ENCODE results near the gene SDC1. TPM values are rescaled to one million over a fixed set of nuclear protein-coding genes. Genes with fewer than 3 reads are reported as not detected.
A peak's percentile ranks its signal among the peaks of the same experiment; 100 is the strongest.
"Not testable (repeated sequence)": the region's sequence is repeated elsewhere in the genome, so short reads cannot be mapped to it uniquely, and the experiment has no call there.

Gene SDC1
- total and polyA plus RNA-seq, 2 donors from 2014 or later = 206 to 266 TPM

- Histone ChIP-seq H3K4me1 (ENCODE audit: control insufficient read depth in 2 of 3, insufficient read depth in 2 of 3, low read depth in 1 of 3, low read length in 3 of 3) (peaks cover 2 to 29% (median 19%) of the 10 kb centered on the region in 3 donors), H3K4me3 (ENCODE audit: low read length in 3 of 3) (no peak overlapping the region), H3K9ac (ENCODE audit: low read length in 3 of 3) (no peak overlapping the region), H3K9me3 (ENCODE audit: control insufficient read depth in 2 of 3, insufficient read depth in 1 of 3, low read length in 3 of 3) (no peaks in the 10 kb centered on the region), H3K27me3 (ENCODE audit: control insufficient read depth, insufficient read depth, low read length) (no peaks in the 10 kb centered on the region), H3K36me3 (ENCODE audit: control insufficient read depth in 2 of 3, insufficient read depth in 3 of 3, low read length in 3 of 3) (no peaks in the 10 kb centered on the region), H3K27ac (ENCODE audit: low read depth in 2 of 2, low read length in 2 of 2) (peak overlapping the region in 1 of 2 donors; percentile 10)
- FAIRE-seq (peak; percentile 17), DNase-seq (no peak)
- TF ChIP-seq CTCF (IDR thresholded peaks at IDR 0.05; ENCODE audit: borderline replicate concordance, extremely low read depth, insufficient read depth) = no peak
- intact Hi-C loops (cut with DNase I) = no loop called here
These were observed 29.4 kb downstream of the SDC1 start for GRCh38 chr2:20195431-20196033.

- Histone ChIP-seq H3K27ac (ENCODE audit: low read depth in 2 of 2, low read length in 2 of 2) (peak overlapping the region in 1 of 2 donors; percentile 29), H3K4me1 (ENCODE audit: control insufficient read depth in 2 of 3, insufficient read depth in 2 of 3, low read depth in 1 of 3, low read length in 3 of 3) (peaks cover 2 to 35% (median 23%) of the 10 kb centered on the region in 3 donors)
- FAIRE-seq; H3K4me3 ChIP-seq (ENCODE audit: low read length in 3 of 3); H3K9ac ChIP-seq (ENCODE audit: low read length in 3 of 3); H3K9me3 ChIP-seq (ENCODE audit: control insufficient read depth in 2 of 3, insufficient read depth in 1 of 3, low read length in 3 of 3); intact Hi-C loops (cut with DNase I); DNase-seq; H3K27me3 ChIP-seq (ENCODE audit: control insufficient read depth, insufficient read depth, low read length); H3K36me3 ChIP-seq (ENCODE audit: control insufficient read depth in 2 of 3, insufficient read depth in 3 of 3, low read length in 3 of 3): not testable (repeated sequence)
These were observed 29.9 kb downstream of the SDC1 start for GRCh38 chr2:20195016-20195411.

- Histone ChIP-seq H3K27ac (ENCODE audit: low read depth in 2 of 2, low read length in 2 of 2) (peak overlapping the region in 1 of 2 donors; percentile 29), H3K9ac (ENCODE audit: low read length in 3 of 3) (no peak overlapping the region), H3K27me3 (ENCODE audit: control insufficient read depth, insufficient read depth, low read length) (no peaks in the 10 kb centered on the region), H3K36me3 (ENCODE audit: control insufficient read depth in 2 of 3, insufficient read depth in 3 of 3, low read length in 3 of 3) (no peaks in the 10 kb centered on the region), H3K9me3 (ENCODE audit: control insufficient read depth in 2 of 3, insufficient read depth in 1 of 3, low read length in 3 of 3) (no peaks in the 10 kb centered on the region), H3K4me1 (ENCODE audit: control insufficient read depth in 2 of 3, insufficient read depth in 2 of 3, low read depth in 1 of 3, low read length in 3 of 3) (peaks cover 2 to 35% (median 26%) of the 10 kb centered on the region in 3 donors), H3K4me3 (ENCODE audit: low read length in 3 of 3) (no peak overlapping the region)
- TF ChIP-seq CTCF (IDR thresholded peaks at IDR 0.05; ENCODE audit: borderline replicate concordance, extremely low read depth, insufficient read depth) = no peak
- FAIRE-seq (no peak), DNase-seq (no peak)
- intact Hi-C loops (cut with DNase I) = no loop called here
These were observed 30.6 kb downstream of the SDC1 start for GRCh38 chr2:20194097-20195015.

- Histone ChIP-seq H3K9ac (ENCODE audit: low read length in 3 of 3) (no peak overlapping the region), H3K4me1 (ENCODE audit: control insufficient read depth in 2 of 3, insufficient read depth in 2 of 3, low read depth in 1 of 3, low read length in 3 of 3) (peaks cover 2 to 35% (median 30%) of the 10 kb centered on the region in 3 donors), H3K36me3 (ENCODE audit: control insufficient read depth in 2 of 3, insufficient read depth in 3 of 3, low read length in 3 of 3) (no peaks in the 10 kb centered on the region), H3K9me3 (ENCODE audit: control insufficient read depth in 2 of 3, insufficient read depth in 1 of 3, low read length in 3 of 3) (no peaks in the 10 kb centered on the region), H3K27ac (ENCODE audit: low read depth in 2 of 2, low read length in 2 of 2) (no peak overlapping the region), H3K4me3 (ENCODE audit: low read length in 3 of 3) (no peak overlapping the region), H3K27me3 (ENCODE audit: control insufficient read depth, insufficient read depth, low read length) (no peaks in the 10 kb centered on the region)
- TF ChIP-seq CTCF (IDR thresholded peaks at IDR 0.05; ENCODE audit: borderline replicate concordance, extremely low read depth, insufficient read depth) = no peak
- FAIRE-seq (no peak), DNase-seq (no peak)
- intact Hi-C loops (cut with DNase I) = no loop called here
These were observed 31.7 kb downstream of the SDC1 start for GRCh38 chr2:20193185-20193584.

Data from kidney (tissue), 14 donors.